Medulla oblongata (tissue), 1 donor: ENCODE results near the gene NTN1.

Experiments
- DNase-seq: peaks from one replicate; pipeline ENCODE4 v3.0.0-alpha.2; 2015; ENCODE audit errors: extremely low spot score

Gene NTN1

GRCh38 chr17:9162275-9162985 is 141.1 kb downstream of the NTN1 start:
- no peak for DNase-seq

- DNase-seq, result no peak
Observed at GRCh38 chr17:9166788-9167187, 145.5 kb downstream of the NTN1 start.

- no peak for DNase-seq
Observed at GRCh38 chr17:9167379-9167778, 146.1 kb downstream of the NTN1 start.

- DNase-seq, result no peak
Observed at GRCh38 chr17:9169116-9169515, 147.8 kb downstream of the NTN1 start.

- no peak for DNase-seq
Observed at GRCh38 chr17:9170336-9170735, 149.0 kb downstream of the NTN1 start.

GRCh38 chr17:9170853-9171252 is 149.5 kb downstream of the NTN1 start:
- no peak for DNase-seq

GRCh38 chr17:9173386-9173983 is 152.2 kb downstream of the NTN1 start:
- DNase-seq, result peak; percentile 13

GRCh38 chr17:9174312-9174711 is 153.0 kb downstream of the NTN1 start:
- DNase-seq, result no peak

GRCh38 chr17:9174779-9175574 is 153.7 kb downstream of the NTN1 start:
- no peak for DNase-seq

GRCh38 chr17:9175700-9176467 is 154.6 kb downstream of the NTN1 start:
- DNase-seq, result no peak

- DNase-seq, result no peak
Observed at GRCh38 chr17:9177212-9177611, 155.9 kb downstream of the NTN1 start.

GRCh38 chr17:9178319-9178718 is 157.0 kb downstream of the NTN1 start:
- no peak for DNase-seq

- DNase-seq, result no peak
Observed at GRCh38 chr17:9179602-9180001, 158.3 kb downstream of the NTN1 start.

- DNase-seq, result peak; percentile 45
Observed at GRCh38 chr17:9181640-9182039, 160.3 kb downstream of the NTN1 start.

GRCh38 chr17:9183306-9183705 is 162.0 kb downstream of the NTN1 start:
- no peak for DNase-seq

- no peak for DNase-seq
Observed at GRCh38 chr17:9185142-9185541, 163.8 kb downstream of the NTN1 start.

GRCh38 chr17:9185688-9186284 is 164.5 kb downstream of the NTN1 start:
- DNase-seq, result no peak

GRCh38 chr17:9187828-9188227 is 166.5 kb downstream of the NTN1 start:
- DNase-seq, result no peak

GRCh38 chr17:9188367-9188766 is 167.1 kb downstream of the NTN1 start:
- no peak for DNase-seq

- DNase-seq, result no peak
Observed at GRCh38 chr17:9189870-9190269, 168.6 kb downstream of the NTN1 start.

- DNase-seq, result no peak
Observed at GRCh38 chr17:9192010-9192409, 170.7 kb downstream of the NTN1 start.

GRCh38 chr17:9195411-9195810 is 174.1 kb downstream of the NTN1 start:
- no peak for DNase-seq
